Measurements from ENCODE around the gene LAMP5.

Gene LAMP5

GRCh38 chr20:9501473-9501872 is 12.9 kb upstream of the LAMP5 start:
- DNase-seq: no peak

GRCh38 chr20:9503526-9504245 is 10.7 kb upstream of the LAMP5 start:
- no peak for DNase-seq

- no peak for DNase-seq
These were observed 8.0 kb upstream of the LAMP5 start for GRCh38 chr20:9506280-9506821.

- no peak for DNase-seq
These were observed 7.4 kb upstream of the LAMP5 start for GRCh38 chr20:9506964-9507369.

- DNase-seq: no peak
These were observed 6.7 kb upstream of the LAMP5 start for GRCh38 chr20:9507544-9508239.

- DNase-seq: no peak
These were observed 6.1 kb upstream of the LAMP5 start for GRCh38 chr20:9508240-9508661.

- no peak for DNase-seq
These were observed 5.7 kb upstream of the LAMP5 start for GRCh38 chr20:9508696-9509178.

GRCh38 chr20:9509246-9509645 is 5.1 kb upstream of the LAMP5 start:
- no peak for DNase-seq

- no peak for DNase-seq
These were observed 3.5 kb upstream of the LAMP5 start for GRCh38 chr20:9510911-9511310.

GRCh38 chr20:9514072-9514460 is 324 bp upstream of the LAMP5 start:
- DNase-seq: no peak

- DNase-seq: no peak
These were observed 810 bp downstream of the LAMP5 start for GRCh38 chr20:9515214-9515585.

- DNase-seq: no peak
These were observed 1.4 kb downstream of the LAMP5 start for GRCh38 chr20:9515741-9516233.

- DNase-seq: no peak
These were observed 2.0 kb downstream of the LAMP5 start for GRCh38 chr20:9516234-9516871.

GRCh38 chr20:9517297-9518162 is 3.1 kb downstream of the LAMP5 start:
- DNase-seq: no peak

- no peak for DNase-seq
These were observed 4.3 kb downstream of the LAMP5 start for GRCh38 chr20:9518576-9519175.

- no peak for DNase-seq
These were observed 5.7 kb downstream of the LAMP5 start for GRCh38 chr20:9520086-9520485.

GRCh38 chr20:9523636-9524035 is 9.2 kb downstream of the LAMP5 start:
- no peak for DNase-seq

- DNase-seq: no peak
These were observed 17.2 kb downstream of the LAMP5 start for GRCh38 chr20:9531581-9531980.

- no peak for DNase-seq
These were observed 17.9 kb downstream of the LAMP5 start for GRCh38 chr20:9532069-9532838.

- no peak for DNase-seq
These were observed 19.6 kb downstream of the LAMP5 start for GRCh38 chr20:9534025-9534424.

- DNase-seq: no peak
These were observed 21.1 kb downstream of the LAMP5 start for GRCh38 chr20:9535449-9535848.

All from stimulated activated CD4-positive, alpha-beta T cell treated with anti-CD3 and anti-CD28 coated beads, Interleukin-4, amount 100 ng/mL, for 24 hours (primary cell).